Karpas-422 (cell line): ENCODE data around the gene RANBP3. TPM values are rescaled to one million over a fixed set of nuclear protein-coding genes. Genes with fewer than 3 reads are reported as not detected.
"Not testable (repeated sequence)": the region's sequence is repeated elsewhere in the genome, so short reads cannot be mapped to it uniquely, and the experiment has no call there.

Experiments
- DNase-seq: peaks from one replicate; pipeline ENCODE4 v3.0.0-alpha.2; 2015
- H2AFZ ChIP-seq: fragments of 200-600 bp; sonication (generic); 2 replicates; pipeline ENCODE4 v1.6.1; 2014; ENCODE audit warnings: antibody characterized with exemption, low read length, mixed read lengths
- H3K27ac ChIP-seq: fragments of 200-600 bp; sonication (generic); 2 replicates; pipeline ENCODE4 v1.5.1; 2014; ENCODE audit warnings: mild to moderate bottlenecking, low read length, moderate library complexity
- H3K27me3 ChIP-seq: fragments of 200-600 bp; sonication (generic); 2 replicates; pipeline ENCODE4 v1.6.1; 2014; ENCODE audit warnings: low read length, mixed read lengths
- H3K36me3 ChIP-seq: fragments of 200-600 bp; sonication (generic); 2 replicates; pipeline ENCODE4 v1.6.1; 2014; ENCODE audit warnings: low read length, mixed read lengths; ENCODE audit not compliant: insufficient read depth
- H3K4me1 ChIP-seq: fragments of 200-600 bp; sonication (generic); 2 replicates; pipeline ENCODE4 v1.6.1; 2014; ENCODE audit warnings: mild to moderate bottlenecking, low read length, mixed read lengths
- H3K4me2 ChIP-seq: fragments of 200-600 bp; sonication (generic); 2 replicates; pipeline ENCODE4 v1.6.1; 2014; ENCODE audit warnings: low read length, low read depth, mild to moderate bottlenecking; ENCODE audit not compliant: poor library complexity, severe bottlenecking
- H3K4me3 ChIP-seq: fragments of 200-600 bp; sonication (generic); 2 replicates; pipeline ENCODE4 v1.5.1; 2014; ENCODE audit warnings: mild to moderate bottlenecking, antibody characterized with exemption, low read length, mixed read lengths
- H3K79me2 ChIP-seq: fragments of 200-600 bp; sonication (generic); 2 replicates; pipeline ENCODE4 v1.6.1; 2014; ENCODE audit warnings: mild to moderate bottlenecking, low read length, mixed read lengths
- H3K9ac ChIP-seq: fragments of 200-600 bp; sonication (generic); 2 replicates; pipeline ENCODE4 v1.6.0; 2014; ENCODE audit warnings: low read length
- H3K9me2 ChIP-seq: fragments of 200-600 bp; sonication (generic), shearing (Covaris generic); replicated peaks from 2 replicates; pipeline ENCODE4 v1.6.0; 2014; ENCODE audit warnings: mild to moderate bottlenecking, low read length, moderate library complexity; ENCODE audit not compliant: insufficient read depth
- H3K9me3 ChIP-seq: fragments of 300-700, 200-600 bp; sonication (generic); 2 replicates; pipeline ENCODE4 v1.6.1; 2014; ENCODE audit warnings: low read length, mixed read lengths
- H4K20me1 ChIP-seq: fragments of 200-600 bp; sonication (generic); 2 replicates; pipeline ENCODE4 v1.6.1; 2014; ENCODE audit warnings: mild to moderate bottlenecking, antibody characterized with exemption, low read length, low read depth; ENCODE audit not compliant: insufficient read depth
- total RNA-seq: library from RNA; depleted of rRNA; stranded (reverse); fragments of >200 nt; shearing (Covaris generic); gene quantifications from 2 replicates; pipeline ENCODE4 v1.2.3, GENCODE V29; 2014; ENCODE audit warnings: low replicate concordance; rRNA removed

RANBP3 gene, protein sequence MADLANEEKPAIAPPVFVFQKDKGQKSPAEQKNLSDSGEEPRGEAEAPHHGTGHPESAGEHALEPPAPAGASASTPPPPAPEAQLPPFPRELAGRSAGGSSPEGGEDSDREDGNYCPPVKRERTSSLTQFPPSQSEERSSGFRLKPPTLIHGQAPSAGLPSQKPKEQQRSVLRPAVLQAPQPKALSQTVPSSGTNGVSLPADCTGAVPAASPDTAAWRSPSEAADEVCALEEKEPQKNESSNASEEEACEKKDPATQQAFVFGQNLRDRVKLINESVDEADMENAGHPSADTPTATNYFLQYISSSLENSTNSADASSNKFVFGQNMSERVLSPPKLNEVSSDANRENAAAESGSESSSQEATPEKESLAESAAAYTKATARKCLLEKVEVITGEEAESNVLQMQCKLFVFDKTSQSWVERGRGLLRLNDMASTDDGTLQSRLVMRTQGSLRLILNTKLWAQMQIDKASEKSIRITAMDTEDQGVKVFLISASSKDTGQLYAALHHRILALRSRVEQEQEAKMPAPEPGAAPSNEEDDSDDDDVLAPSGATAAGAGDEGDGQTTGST
- 34.0 and 44.8 TPM in 2 replicates for total RNA-seq

DNA sequence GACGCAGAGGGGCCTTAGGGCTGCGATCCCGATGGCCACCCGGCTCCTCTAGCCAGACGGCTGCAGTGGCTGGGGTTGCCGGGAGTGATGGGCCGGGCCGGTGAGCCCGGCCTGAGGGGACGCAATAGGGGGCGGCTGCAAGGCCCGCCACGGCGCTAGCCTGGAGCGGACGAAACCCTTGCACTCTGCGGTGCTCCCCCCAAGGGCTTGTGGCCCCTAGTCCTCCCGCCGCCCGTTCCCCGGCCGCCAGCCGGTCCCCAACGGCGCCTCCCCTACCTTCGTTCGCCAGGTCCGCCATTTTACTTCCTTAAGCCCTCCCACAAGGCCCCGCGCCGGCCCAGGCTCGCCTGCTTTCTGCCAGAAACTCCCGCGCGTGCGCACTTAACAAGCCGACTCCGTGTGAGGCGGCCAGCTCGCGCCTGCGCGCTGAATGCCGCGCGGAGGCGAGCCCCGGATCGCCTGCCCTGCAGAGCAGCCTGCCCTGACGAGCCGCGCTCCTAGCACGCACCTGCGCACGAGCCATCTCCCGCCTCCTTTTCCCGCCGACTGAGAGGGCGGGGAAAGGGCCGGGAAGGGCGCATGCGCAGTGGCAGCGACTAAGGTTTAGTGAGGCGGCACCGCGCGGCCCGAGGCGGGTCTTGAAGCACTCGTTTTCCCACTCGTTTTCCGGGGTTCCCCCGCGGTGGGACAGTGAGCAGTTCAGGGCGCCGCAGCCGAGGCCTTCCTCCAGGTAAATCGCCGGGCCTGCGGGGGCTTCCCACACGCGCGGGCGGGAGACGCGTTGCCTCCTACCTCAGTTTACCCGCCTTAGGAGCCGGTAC lies at the start of gene RANBP3:
Gene RANBP3, minus strand, starts transcription at position 356 of the 821 bp plus-strand sequence. Its CDS starts 58 bp downstream, at position 298.
- Histone ChIP-seq H3K9me2 (no peaks in the 10 kb centered on the region), H3K4me2 (peak within 1 kb of the TSS; percentile 95), H3K79me2 (peaks cover 62% of the 10 kb centered on the region), H3K4me1 (peaks cover 42% of the 10 kb centered on the region), H3K4me3 (peak within 1 kb of the TSS; percentile 78), H3K27ac (peak within 1 kb of the TSS; percentile 47), H3K36me3 (peaks cover 14% of the 10 kb centered on the region; the same call in 1 of the 2 replicates), H3K9ac (peak within 1 kb of the TSS; percentile 93), H4K20me1 (peaks cover 23% of the 10 kb centered on the region; the same call in 1 of the 2 replicates), H3K9me3 (no peaks in the 10 kb centered on the region), H2AFZ (peak within 1 kb of the TSS; percentile 95), H3K27me3 (no peaks in the 10 kb centered on the region)
- peak; percentile 99 for DNase-seq

DNA sequence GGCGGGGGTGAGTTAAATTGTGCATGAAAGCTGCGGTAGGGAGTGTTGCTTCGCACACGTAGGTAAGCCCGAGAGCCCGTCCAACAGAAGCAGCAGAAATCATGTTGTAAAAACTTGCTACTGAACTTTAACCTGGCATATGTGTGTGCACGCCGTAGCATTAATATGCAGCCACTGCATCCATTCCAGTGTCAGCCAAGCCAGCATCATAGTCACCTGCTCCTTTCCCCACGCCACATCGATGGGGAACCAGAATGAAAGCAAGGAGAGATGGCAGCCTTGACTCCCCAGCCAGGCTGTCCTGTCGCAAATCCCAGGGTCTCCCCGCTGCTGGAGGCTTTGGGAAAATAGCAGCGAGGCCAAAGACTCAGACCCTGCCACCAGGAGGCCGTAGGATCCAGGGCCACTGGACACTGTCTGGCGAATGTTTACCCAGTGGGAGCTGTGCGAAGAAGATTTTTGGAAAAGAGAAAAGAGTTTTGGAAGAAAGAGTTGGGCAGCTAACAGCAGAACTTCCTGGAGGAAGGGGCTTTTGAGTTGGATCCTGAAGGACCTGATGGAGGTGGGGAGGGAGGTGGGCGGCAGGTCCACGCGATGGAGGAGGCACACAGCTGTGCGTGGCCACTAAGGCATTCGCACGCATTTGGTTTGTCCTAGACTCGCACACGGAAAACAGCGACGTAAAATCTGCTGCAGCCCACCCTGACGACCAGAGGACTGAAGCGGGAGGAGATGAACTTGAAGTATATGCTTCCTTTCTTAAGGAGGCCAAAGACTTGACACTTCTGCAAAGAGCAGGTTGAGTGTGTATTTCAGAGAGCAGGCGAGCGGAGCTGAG lies 48.7 kb upstream of the RANBP3 start:
- Histone ChIP-seq H3K27ac (no peak overlapping the region), H3K36me3 (no peaks in the 10 kb centered on the region), H3K27me3 (no peaks in the 10 kb centered on the region), H4K20me1 (no peaks in the 10 kb centered on the region), H3K79me2 (no peaks in the 10 kb centered on the region), H3K9me3 (no peaks in the 10 kb centered on the region), H3K9me2 (no peaks in the 10 kb centered on the region), H3K9ac (no peak overlapping the region), H3K4me2 (no peak overlapping the region), H3K4me3 (no peak overlapping the region), H3K4me1 (no peaks in the 10 kb centered on the region), H2AFZ (no peak overlapping the region)
- no peak for DNase-seq

DNA sequence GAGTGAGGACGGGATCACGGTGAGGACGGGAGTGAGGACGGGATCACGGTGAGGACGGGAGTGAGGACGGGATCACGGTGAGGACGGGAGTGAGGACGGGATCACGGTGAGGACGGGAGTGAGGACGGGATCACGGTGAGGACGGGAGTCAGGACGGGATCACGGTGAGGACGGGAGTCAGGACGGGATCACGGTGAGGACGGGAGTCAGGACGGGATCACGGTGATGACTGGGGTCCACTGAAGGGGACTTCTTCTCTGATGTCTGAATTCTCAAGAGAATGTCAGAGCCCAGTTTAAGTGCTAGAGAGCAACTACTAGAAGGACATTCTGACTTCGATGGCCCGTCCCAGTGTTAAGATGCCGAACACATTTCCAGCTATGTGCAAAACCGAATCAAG lies 46.8 kb upstream of the RANBP3 start:
- not testable (repeated sequence) for H3K4me3 ChIP-seq, H3K9me3 ChIP-seq, H3K9me2 ChIP-seq, H4K20me1 ChIP-seq, H3K9ac ChIP-seq, H3K4me1 ChIP-seq, H3K27me3 ChIP-seq, H3K27ac ChIP-seq, H3K79me2 ChIP-seq, H3K36me3 ChIP-seq, H3K4me2 ChIP-seq, H2AFZ ChIP-seq, DNase-seq

DNA sequence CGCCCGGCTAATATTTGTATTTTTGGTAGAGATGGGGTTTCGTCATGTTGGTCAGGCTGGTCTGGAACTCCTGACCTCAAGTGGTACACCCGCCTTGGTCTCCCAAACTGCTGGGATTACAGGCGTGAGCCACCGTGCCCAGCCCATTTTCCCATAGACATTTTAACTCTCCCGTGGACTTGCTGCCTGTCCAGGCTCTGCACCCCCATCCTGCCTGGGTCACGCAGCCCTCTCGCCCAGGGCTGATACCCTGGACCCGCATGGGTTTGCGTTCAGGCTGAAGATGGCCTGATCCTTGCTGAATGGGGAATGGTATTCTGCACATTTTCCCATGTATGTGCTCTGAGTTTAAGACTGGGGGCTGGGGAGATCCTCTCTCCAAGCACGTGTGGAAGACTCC lies 46.0 kb upstream of the RANBP3 start:
- H3K9ac ChIP-seq: no peak overlapping the region
- H3K79me2 ChIP-seq: no peaks in the 10 kb centered on the region
- H3K36me3 ChIP-seq: no peaks in the 10 kb centered on the region
- no peaks in the 10 kb centered on the region for H3K9me2 ChIP-seq
- H3K27me3 ChIP-seq: no peaks in the 10 kb centered on the region
- H3K27ac ChIP-seq: no peak overlapping the region
- H4K20me1 ChIP-seq: no peaks in the 10 kb centered on the region
- no peaks in the 10 kb centered on the region for H3K4me1 ChIP-seq
- H3K9me3 ChIP-seq: no peaks in the 10 kb centered on the region
- no peak for DNase-seq
- no peak overlapping the region for H3K4me2 ChIP-seq
- H3K4me3 ChIP-seq: no peak overlapping the region
- H2AFZ ChIP-seq: no peak overlapping the region

DNA sequence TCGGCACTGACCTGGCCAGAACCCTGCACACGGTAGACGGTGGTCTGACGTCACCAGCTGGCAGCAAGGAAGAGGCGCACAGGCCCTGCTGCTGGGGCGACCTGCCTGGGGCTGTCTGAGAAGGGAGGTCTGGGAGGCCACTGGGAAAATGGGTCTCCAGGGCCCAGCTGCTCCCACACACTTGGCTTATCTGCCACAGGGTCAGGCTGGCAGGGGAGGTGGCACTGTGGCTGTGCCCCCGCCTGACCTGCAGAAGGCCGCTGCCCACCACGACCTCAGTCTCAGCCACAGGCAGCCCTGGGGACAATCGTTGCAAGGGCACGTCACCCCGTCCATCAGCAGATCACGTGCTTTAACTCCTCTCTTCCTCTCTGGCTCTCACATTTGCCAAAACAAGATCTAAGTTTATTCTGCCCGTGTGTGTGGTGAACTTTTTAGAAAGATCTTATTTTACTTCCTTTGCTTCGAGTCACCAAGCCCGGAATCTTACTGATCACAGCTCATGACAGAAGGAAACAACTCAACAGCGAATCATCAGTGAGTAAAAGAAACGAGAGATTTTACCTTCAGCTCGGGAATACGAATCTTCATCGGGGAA lies 45.2 kb upstream of the RANBP3 start:
- Histone ChIP-seq H3K79me2 (no peaks in the 10 kb centered on the region), H3K9me2 (no peaks in the 10 kb centered on the region), H3K9ac (no peak overlapping the region), H3K36me3 (no peaks in the 10 kb centered on the region), H3K4me3 (no peak overlapping the region), H3K9me3 (no peaks in the 10 kb centered on the region), H2AFZ (no peak overlapping the region), H3K27me3 (no peaks in the 10 kb centered on the region), H3K4me2 (no peak overlapping the region), H3K4me1 (no peaks in the 10 kb centered on the region), H4K20me1 (no peaks in the 10 kb centered on the region), H3K27ac (no peak overlapping the region)
- no peak for DNase-seq

DNA sequence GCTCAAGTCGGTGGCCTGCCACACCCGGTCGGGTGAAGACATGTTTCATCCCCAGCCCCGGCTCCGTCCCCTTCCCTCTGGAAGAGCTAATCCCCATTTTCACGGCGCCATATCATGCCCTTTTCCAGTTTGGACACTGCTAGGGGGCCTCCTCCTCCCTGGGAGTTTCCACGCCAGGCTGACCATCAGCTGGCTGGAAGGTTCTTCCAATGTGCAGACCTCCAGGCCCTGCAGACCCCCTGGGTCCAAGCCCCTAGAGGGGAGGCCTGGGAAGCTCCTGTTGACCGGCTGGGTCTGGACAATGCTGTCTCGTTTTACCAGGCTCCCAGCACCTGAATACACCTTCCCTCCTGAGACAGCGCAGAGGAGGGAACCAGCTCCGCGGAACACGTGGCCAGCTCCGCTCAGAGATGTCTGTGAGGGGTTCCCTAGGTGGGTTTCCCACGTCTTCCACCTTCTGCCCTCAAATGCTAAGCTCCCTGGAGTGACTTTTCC lies 44.7 kb upstream of the RANBP3 start:
- Histone ChIP-seq H3K27me3 (no peaks in the 10 kb centered on the region), H3K4me1 (no peaks in the 10 kb centered on the region), H3K36me3 (no peaks in the 10 kb centered on the region), H3K4me2 (no peak overlapping the region), H4K20me1 (no peaks in the 10 kb centered on the region), H3K9me2 (no peaks in the 10 kb centered on the region), H3K27ac (no peak overlapping the region), H3K4me3 (no peak overlapping the region), H3K9me3 (no peaks in the 10 kb centered on the region), H2AFZ (no peak overlapping the region), H3K9ac (no peak overlapping the region), H3K79me2 (no peaks in the 10 kb centered on the region)
- no peak for DNase-seq

DNA sequence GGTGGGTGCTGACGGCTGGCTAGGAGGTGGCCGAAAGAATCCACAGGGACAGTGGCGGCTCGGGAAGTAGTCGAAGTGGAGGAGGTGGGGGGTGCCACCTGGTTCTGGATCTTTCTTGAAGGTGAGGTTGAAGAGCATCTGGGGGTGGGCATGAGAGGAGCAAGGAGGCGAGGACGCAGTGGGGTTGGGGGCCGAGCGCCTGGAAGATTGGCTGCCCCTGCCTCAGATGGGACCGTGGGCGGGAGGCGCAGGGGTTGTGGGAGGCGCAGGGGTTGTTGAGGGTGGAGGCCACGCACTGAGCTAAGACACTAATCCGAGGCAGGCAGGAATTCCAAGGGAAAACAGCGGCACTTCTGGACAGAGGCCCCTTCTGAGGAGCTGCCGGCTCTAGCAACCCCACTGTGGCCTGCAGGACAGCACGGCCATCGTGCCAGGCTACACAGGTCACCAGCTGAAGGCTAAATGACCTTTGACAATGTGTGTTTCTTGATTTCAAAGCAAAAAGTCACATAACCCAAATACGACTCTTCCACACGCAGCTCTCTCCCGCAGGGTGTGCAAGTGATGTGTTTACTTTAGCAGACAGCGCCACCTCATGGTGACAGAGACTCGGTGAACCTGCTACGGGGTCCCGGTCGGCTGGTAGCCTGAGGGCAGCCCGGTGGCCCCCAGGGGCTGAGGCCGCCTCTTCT lies 44.1 kb upstream of the RANBP3 start:
- DNase-seq: peak; percentile 93
- H3K9me3 ChIP-seq: no peaks in the 10 kb centered on the region
- no peak overlapping the region for H3K9ac ChIP-seq
- H3K27me3 ChIP-seq: no peaks in the 10 kb centered on the region
- no peaks in the 10 kb centered on the region for H3K36me3 ChIP-seq
- no peak overlapping the region for H3K4me2 ChIP-seq
- H3K27ac ChIP-seq: no peak overlapping the region
- no peaks in the 10 kb centered on the region for H4K20me1 ChIP-seq
- H3K79me2 ChIP-seq: no peaks in the 10 kb centered on the region
- no peaks in the 10 kb centered on the region for H3K4me1 ChIP-seq
- no peak overlapping the region for H2AFZ ChIP-seq
- H3K4me3 ChIP-seq: no peak overlapping the region
- H3K9me2 ChIP-seq: no peaks in the 10 kb centered on the region
